Prostate gland (tissue), 2 donors: Measurements from ENCODE around the gene OTOG.

ENCODE experiments used
- CTCF ChIP-seq, 4 experiments: fragments of 200-600 bp in 2 of 4; fragments of 450-650 bp in 2 of 4; sonication (generic) in 2 of 4; IDR thresholded peaks; 1 replicate in 3 of 4; 2 replicates in 1 of 4; pipeline ENCODE4 v1.5.1; 2016 to 2019; ENCODE audit warnings: antibody characterized with exemption in 4 of 4, mild to moderate bottlenecking in 2 of 4, moderate library complexity in 2 of 4
- POLR2AphosphoS5 ChIP-seq: sonication (generic); formaldehyde crosslinking; IDR thresholded peaks from one replicate; pipeline ENCODE4 v1.6.1; 2017; ENCODE audit warnings: antibody characterized with exemption

- TF ChIP-seq CTCF (IDR thresholded peaks at IDR 0.05) (no peak), POLR2AphosphoS5 (no peak)
Observed at GRCh38 chr11:17547051-17547577, at the start of gene OTOG.
